ENCODE measurements around the gene CFAP210. TPM values are rescaled to one million over a fixed set of nuclear protein-coding genes. Genes with fewer than 3 reads are reported as not detected.

The CFAP210 gene
- total RNA-seq, 1 experiment from 2014 or later, result not detected

- no TSS peak for BruUV-seq (replicated peaks)
- Histone ChIP-seq H3K9me3 (ENCODE audit: control insufficient read depth in 1 of 2, insufficient read depth in 1 of 2, low read depth in 1 of 2, low read length in 2 of 2) (no peaks in the 10 kb centered on the region), H3K36me3 (ENCODE audit: control insufficient read depth in 1 of 2, insufficient read depth in 2 of 2, low read length in 2 of 2) (no peaks in the 10 kb centered on the region), H2AFZ (ENCODE audit: low read depth, low read length, poor library complexity, severe bottlenecking) (no peak overlapping the region), H3K4me3 (replicated peaks in 1 of 2; ENCODE audit: low read depth in 1 of 2, low read length in 2 of 2) (no peak overlapping the region), H3K9ac (ENCODE audit: low read length) (no peak overlapping the region), H3K4me1 (ENCODE audit: control insufficient read depth in 1 of 2, insufficient read depth in 2 of 2, low read length in 2 of 2) (peaks cover 0 to 7% of the 10 kb centered on the region in 2 experiments; a peak in 1 of 4 replicates), H3K4me2 (ENCODE audit: low read length) (no peak overlapping the region), H3K79me2 (ENCODE audit: insufficient read depth, low read length) (no peaks in the 10 kb centered on the region), H3K27me3 (ENCODE audit: insufficient read depth, low read length) (no peaks in the 10 kb centered on the region), H3K9me2 (ENCODE audit: insufficient read depth) (no peaks in the 10 kb centered on the region), H3K27ac (ENCODE audit: low read depth, low read length) (no peak overlapping the region), H4K20me1 (ENCODE audit: insufficient read depth) (no peaks in the 10 kb centered on the region)
- ChIA-PET RAD21 (ENCODE audit: low non-redundant PET in 1 of 2, low total read pairs in 2 of 2, uncharacterized antibody in 2 of 2, unreplicated experiment in 2 of 2) (no interaction called here), CTCF (no interaction called here), POLR2A (interaction anchor here (0.7 kb wide), 1 partner anchor 172 kb away, joined by 4 read pairs; no protein-coding TSS in a partner anchor)
- intact Hi-C loops (cut with micrococcal nuclease), result no loop called here
- TF ChIP-seq YY1 (IDR thresholded peaks at IDR 0.05; ENCODE audit: extremely low read depth, insufficient replicate concordance, low read depth, low read length) (no peak), POLR2AphosphoS5 (IDR thresholded peaks at IDR 0.05; ENCODE audit: low read depth, low read length) (no peak), TCF7L2 (IDR thresholded peaks at IDR 0.05; ENCODE audit: borderline replicate concordance, extremely low read depth, insufficient read depth, insufficient read length) (no peak), FOSL1 (IDR thresholded peaks at IDR 0.05; ENCODE audit: low read depth) (no peak), ZNF274 (IDR thresholded peaks at IDR 0.05; ENCODE audit: low read depth, low read length) (no peak), REST (IDR thresholded peaks at IDR 0.05; ENCODE audit: low read depth) (no peak), EGR1 (IDR thresholded peaks at IDR 0.05; ENCODE audit: low read depth) (no peak), POLR2A (IDR thresholded peaks at IDR 0.05; ENCODE audit: borderline replicate concordance, extremely low read depth, insufficient read depth, insufficient read length) (no peak), SP1 (IDR thresholded peaks at IDR 0.05; ENCODE audit: low read depth) (no peak)
- TF ChIP-seq, protein P1, sequence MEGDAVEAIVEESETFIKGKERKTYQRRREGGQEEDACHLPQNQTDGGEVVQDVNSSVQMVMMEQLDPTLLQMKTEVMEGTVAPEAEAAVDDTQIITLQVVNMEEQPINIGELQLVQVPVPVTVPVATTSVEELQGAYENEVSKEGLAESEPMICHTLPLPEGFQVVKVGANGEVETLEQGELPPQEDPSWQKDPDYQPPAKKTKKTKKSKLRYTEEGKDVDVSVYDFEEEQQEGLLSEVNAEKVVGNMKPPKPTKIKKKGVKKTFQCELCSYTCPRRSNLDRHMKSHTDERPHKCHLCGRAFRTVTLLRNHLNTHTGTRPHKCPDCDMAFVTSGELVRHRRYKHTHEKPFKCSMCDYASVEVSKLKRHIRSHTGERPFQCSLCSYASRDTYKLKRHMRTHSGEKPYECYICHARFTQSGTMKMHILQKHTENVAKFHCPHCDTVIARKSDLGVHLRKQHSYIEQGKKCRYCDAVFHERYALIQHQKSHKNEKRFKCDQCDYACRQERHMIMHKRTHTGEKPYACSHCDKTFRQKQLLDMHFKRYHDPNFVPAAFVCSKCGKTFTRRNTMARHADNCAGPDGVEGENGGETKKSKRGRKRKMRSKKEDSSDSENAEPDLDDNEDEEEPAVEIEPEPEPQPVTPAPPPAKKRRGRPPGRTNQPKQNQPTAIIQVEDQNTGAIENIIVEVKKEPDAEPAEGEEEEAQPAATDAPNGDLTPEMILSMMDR (IDR thresholded peaks at IDR 0.05 in 2 of 3, conservative IDR thresholded peaks at IDR 0.05 in 1 of 3; ENCODE audit: borderline replicate concordance in 1 of 3, insufficient read depth in 1 of 3, low read depth in 2 of 3, low read length in 2 of 3), result no peak
- TF ChIP-seq, protein P2, sequence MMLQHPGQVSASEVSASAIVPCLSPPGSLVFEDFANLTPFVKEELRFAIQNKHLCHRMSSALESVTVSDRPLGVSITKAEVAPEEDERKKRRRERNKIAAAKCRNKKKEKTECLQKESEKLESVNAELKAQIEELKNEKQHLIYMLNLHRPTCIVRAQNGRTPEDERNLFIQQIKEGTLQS (IDR thresholded peaks at IDR 0.05), result no peak
- ATAC-seq (no peak), DNase-seq (ENCODE audit: low read depth, low spot score) (no peak)
Measured at GRCh38 chr2:169656164-169656563, 38.0 kb downstream of the CFAP210 start.

Data from HCT116 (cell line).